Gastroesophageal sphincter (tissue), 3 donors: ENCODE data around the gene IFIT3.

Experiments used
- CTCF ChIP-seq, 4 experiments: fragments of 200-600 bp in 2 of 4; fragments of 450-650 bp in 2 of 4; sonication (generic) in 1 of 4; IDR thresholded peaks; one replicate each; pipeline ENCODE4 v1.5.1; 2017 to 2019; ENCODE audit warnings: antibody characterized with exemption in 4 of 4, mild to moderate bottlenecking in 2 of 4, moderate library complexity in 2 of 4
- POLR2AphosphoS5 ChIP-seq: sonication (generic); formaldehyde crosslinking; IDR thresholded peaks from one replicate; pipeline ENCODE4 v1.6.1; 2017; ENCODE audit warnings: antibody characterized with exemption

- TF ChIP-seq POLR2AphosphoS5 (no peak), CTCF (IDR thresholded peaks at IDR 0.05) (no peak)
Measured at GRCh38 chr10:89362929-89363328, 35.1 kb downstream of the IFIT3 start.
